ENCODE measurements around the gene FAF2.
A peak's percentile ranks its signal among the peaks of the same experiment; 100 is the strongest.

Gene FAF2

GRCh38 chr5:176413709-176414191, 34.4 kb upstream of the FAF2 start:
- peaks cover 33 to 48% of the 10 kb centered on the region in 2 donors for H3K4me1 Mint-ChIP-seq
- H3K27ac Mint-ChIP-seq: no peak overlapping the region
- H3K36me3 Mint-ChIP-seq: peaks cover 11 to 18% of the 10 kb centered on the region in 2 donors
- H3K27me3 Mint-ChIP-seq: no peaks in the 10 kb centered on the region
- no peak for ATAC-seq (replicated peaks)
- no peaks in the 10 kb centered on the region for H3K9me3 Mint-ChIP-seq
- H3K4me3 Mint-ChIP-seq: no peak overlapping the region
- DNase-seq: no peak

- peak overlapping the region; percentile 37 for H3K27ac Mint-ChIP-seq
- peaks cover 33 to 48% of the 10 kb centered on the region in 2 donors for H3K4me1 Mint-ChIP-seq
- peaks cover 11 to 17% of the 10 kb centered on the region in 2 donors for H3K36me3 Mint-ChIP-seq
- no peaks in the 10 kb centered on the region for H3K27me3 Mint-ChIP-seq
- ATAC-seq (replicated peaks) (no peak), DNase-seq (no peak)
- H3K4me3 Mint-ChIP-seq: no peak overlapping the region
- H3K9me3 Mint-ChIP-seq: no peaks in the 10 kb centered on the region
Observed at GRCh38 chr5:176414704-176415103, 33.5 kb upstream of the FAF2 start.

GRCh38 chr5:176415240-176415951, 32.8 kb upstream of the FAF2 start:
- H3K27ac Mint-ChIP-seq: peak overlapping the region; percentile 59
- peaks cover 33 to 48% of the 10 kb centered on the region in 2 donors for H3K4me1 Mint-ChIP-seq
- ATAC-seq (replicated peaks) (peak in 1 of 2 donors; percentile 2), DNase-seq (no peak)
- H3K4me3 Mint-ChIP-seq: peak overlapping the region; percentile 84 to 86
- H3K36me3 Mint-ChIP-seq: peaks cover 6 to 12% of the 10 kb centered on the region in 2 donors
- H3K9me3 Mint-ChIP-seq: no peaks in the 10 kb centered on the region
- H3K27me3 Mint-ChIP-seq: no peaks in the 10 kb centered on the region

- ATAC-seq (replicated peaks): peak; percentile 98 to 99
- peaks cover 27 to 41% of the 10 kb centered on the region in 2 donors for H3K4me1 Mint-ChIP-seq
Observed at GRCh38 chr5:176415952-176416924, 31.9 kb upstream of the FAF2 start, which contains the start of gene CLTB. TSS of gene CLTB (minus strand) at chr5:176416539. CDS start at chr5:176416363, 176 bp downstream.

GRCh38 chr5:176416965-176417364, 31.2 kb upstream of the FAF2 start:
- peaks cover 24 to 34% of the 10 kb centered on the region in 2 donors for H3K4me1 Mint-ChIP-seq
- H3K4me3 Mint-ChIP-seq: peak overlapping the region; percentile 72 to 84
- H3K9me3 Mint-ChIP-seq: peaks cover 2 to 4% of the 10 kb centered on the region in 2 donors
- H3K36me3 Mint-ChIP-seq: peaks cover 0 to 3% of the 10 kb centered on the region in 2 donors
- no peak for DNase-seq
- no peak for ATAC-seq (replicated peaks)
- peak overlapping the region; percentile 71 for H3K27ac Mint-ChIP-seq
- H3K27me3 Mint-ChIP-seq: peaks cover 0 to 7% of the 10 kb centered on the region in 2 donors

More at GRCh38 chr5:176415952-176416924, 31.9 kb upstream of the FAF2 start, which contains the start of gene CLTB:
- H3K36me3 Mint-ChIP-seq: peaks cover 2 to 9% of the 10 kb centered on the region in 2 donors
- peak; percentile 68 for DNase-seq
- peaks cover 2% of the 10 kb centered on the region in 2 donors for H3K9me3 Mint-ChIP-seq
- peaks cover 0 to 2% of the 10 kb centered on the region in 2 donors for H3K27me3 Mint-ChIP-seq
- peak within 1 kb of the TSS; percentile 90 for H3K27ac Mint-ChIP-seq
- peak within 1 kb of the TSS; percentile 84 to 86 for H3K4me3 Mint-ChIP-seq

- Mint-ChIP-seq H3K27me3 (peaks cover 0 to 17% of the 10 kb centered on the region in 2 donors), H3K36me3 (no peaks in the 10 kb centered on the region), H3K4me3 (no peak overlapping the region), H3K9me3 (peaks cover 2 to 4% of the 10 kb centered on the region in 2 donors), H3K4me1 (peaks cover 17 to 30% of the 10 kb centered on the region in 2 donors), H3K27ac (no peak overlapping the region)
- ATAC-seq (replicated peaks): no peak
- no peak for DNase-seq
Observed at GRCh38 chr5:176418251-176418650, 29.9 kb upstream of the FAF2 start.

GRCh38 chr5:176420086-176420485, 28.1 kb upstream of the FAF2 start:
- H3K4me3 Mint-ChIP-seq: no peak overlapping the region
- H3K9me3 Mint-ChIP-seq: peaks cover 2 to 4% of the 10 kb centered on the region in 2 donors
- ATAC-seq (replicated peaks) (no peak), DNase-seq (no peak)
- peaks cover 0 to 17% of the 10 kb centered on the region in 2 donors for H3K27me3 Mint-ChIP-seq
- H3K36me3 Mint-ChIP-seq: no peaks in the 10 kb centered on the region
- peaks cover 11 to 15% of the 10 kb centered on the region in 2 donors for H3K4me1 Mint-ChIP-seq
- no peak overlapping the region for H3K27ac Mint-ChIP-seq

- peaks cover 0 to 17% of the 10 kb centered on the region in 2 donors for H3K27me3 Mint-ChIP-seq
- no peak overlapping the region for H3K27ac Mint-ChIP-seq
- peaks cover 7 to 8% of the 10 kb centered on the region in 2 donors for H3K4me1 Mint-ChIP-seq
- H3K4me3 Mint-ChIP-seq: no peak overlapping the region
- H3K9me3 Mint-ChIP-seq: peaks cover 4 to 5% of the 10 kb centered on the region in 2 donors
- peaks cover 0 to 3% of the 10 kb centered on the region in 2 donors for H3K36me3 Mint-ChIP-seq
- DNase-seq (no peak), ATAC-seq (replicated peaks) (no peak)
Observed at GRCh38 chr5:176420972-176421544, 27.1 kb upstream of the FAF2 start.

GRCh38 chr5:176424181-176424580, 24.0 kb upstream of the FAF2 start:
- Mint-ChIP-seq H3K27ac (no peak overlapping the region), H3K4me3 (no peak overlapping the region), H3K4me1 (no peaks in the 10 kb centered on the region), H3K9me3 (peaks cover 4 to 5% of the 10 kb centered on the region in 2 donors), H3K27me3 (peaks cover 0 to 17% of the 10 kb centered on the region in 2 donors), H3K36me3 (peaks cover 0 to 3% of the 10 kb centered on the region in 2 donors)
- ATAC-seq (replicated peaks): no peak
- no peak for DNase-seq

GRCh38 chr5:176425138-176425537, 23.0 kb upstream of the FAF2 start:
- DNase-seq (no peak), ATAC-seq (replicated peaks) (no peak)
- Mint-ChIP-seq H3K4me1 (no peaks in the 10 kb centered on the region), H3K9me3 (peaks cover 4 to 5% of the 10 kb centered on the region in 2 donors), H3K27me3 (peaks cover 0 to 17% of the 10 kb centered on the region in 2 donors), H3K27ac (no peak overlapping the region), H3K4me3 (no peak overlapping the region), H3K36me3 (peaks cover 0 to 3% of the 10 kb centered on the region in 2 donors)

GRCh38 chr5:176425791-176426190, 22.4 kb upstream of the FAF2 start:
- ATAC-seq (replicated peaks): no peak
- H3K4me1 Mint-ChIP-seq: no peaks in the 10 kb centered on the region
- H3K4me3 Mint-ChIP-seq: no peak overlapping the region
- H3K9me3 Mint-ChIP-seq: peaks cover 4 to 5% of the 10 kb centered on the region in 2 donors
- peaks cover 0 to 17% of the 10 kb centered on the region in 2 donors for H3K27me3 Mint-ChIP-seq
- H3K27ac Mint-ChIP-seq: peak overlapping the region; percentile 6
- DNase-seq: no peak
- H3K36me3 Mint-ChIP-seq: peaks cover 0 to 3% of the 10 kb centered on the region in 2 donors

GRCh38 chr5:176426876-176427275, 21.3 kb upstream of the FAF2 start:
- Mint-ChIP-seq H3K4me1 (no peaks in the 10 kb centered on the region), H3K4me3 (no peak overlapping the region), H3K27me3 (peaks cover 0 to 10% of the 10 kb centered on the region in 2 donors), H3K36me3 (peaks cover 0 to 3% of the 10 kb centered on the region in 2 donors), H3K9me3 (peaks cover 0 to 3% of the 10 kb centered on the region in 2 donors), H3K27ac (no peak overlapping the region)
- no peak for ATAC-seq (replicated peaks)
- no peak for DNase-seq

- H3K27ac Mint-ChIP-seq: no peak overlapping the region
- DNase-seq (no peak), ATAC-seq (replicated peaks) (no peak)
- H3K27me3 Mint-ChIP-seq: peaks cover under 1 to 7% of the 10 kb centered on the region in 2 donors
- no peaks in the 10 kb centered on the region for H3K4me1 Mint-ChIP-seq
- peaks cover 0 to 3% of the 10 kb centered on the region in 2 donors for H3K9me3 Mint-ChIP-seq
- no peak overlapping the region for H3K4me3 Mint-ChIP-seq
- H3K36me3 Mint-ChIP-seq: peaks cover 2 to 3% of the 10 kb centered on the region in 2 donors
Observed at GRCh38 chr5:176427971-176428370, 20.2 kb upstream of the FAF2 start.

Measured in stimulated activated naive B cell treated with anti-CD40 and anti-IgM and Interleukin-4, amounts not matched to agents 10 μg/mL and 1 μg/mL and 100 μg/mL, for 72 hours (primary cell).